Nephron progenitor cell (in vitro differentiated cells): Measurements from ENCODE around the gene METAP1D.
A peak's percentile ranks its signal among the peaks of the same experiment; 100 is the strongest.

Source experiments
- DNase-seq: peaks from one replicate; pipeline ENCODE4 v3.0.0; 2021
- H3K27ac Mint-ChIP-seq: 2 replicates; pipeline ENCODE4 v1.8.0; 2021; ENCODE audit warnings: mild to moderate bottlenecking, moderate library complexity, mixed read lengths
- H3K27me3 Mint-ChIP-seq: 2 replicates; pipeline ENCODE4 v1.8.0; 2021; ENCODE audit warnings: mild to moderate bottlenecking, low read depth, mixed read lengths; ENCODE audit not compliant: poor library complexity
- H3K36me3 Mint-ChIP-seq: 2 replicates; pipeline ENCODE4 v1.8.0; 2021; ENCODE audit warnings: low read depth, mixed read lengths
- H3K4me1 Mint-ChIP-seq: 2 replicates; pipeline ENCODE4 v1.8.0; 2021; ENCODE audit warnings: mixed read lengths
- H3K4me3 Mint-ChIP-seq: 2 replicates; pipeline ENCODE4 v1.8.0; 2021; ENCODE audit warnings: mild to moderate bottlenecking, moderate library complexity, mixed read lengths
- H3K9me3 Mint-ChIP-seq: 2 replicates; pipeline ENCODE4 v1.8.0; 2021; ENCODE audit warnings: mild to moderate bottlenecking, moderate library complexity, mixed read lengths
- TF ChIP-seq, protein P1 (sequence below): fragments of 200-600 bp; sonication (generic); IDR thresholded peaks from 2 replicates; pipeline ENCODE4 v1.5.0; 2021; ENCODE audit warnings: antibody characterized with exemption

The METAP1D gene

DNA sequence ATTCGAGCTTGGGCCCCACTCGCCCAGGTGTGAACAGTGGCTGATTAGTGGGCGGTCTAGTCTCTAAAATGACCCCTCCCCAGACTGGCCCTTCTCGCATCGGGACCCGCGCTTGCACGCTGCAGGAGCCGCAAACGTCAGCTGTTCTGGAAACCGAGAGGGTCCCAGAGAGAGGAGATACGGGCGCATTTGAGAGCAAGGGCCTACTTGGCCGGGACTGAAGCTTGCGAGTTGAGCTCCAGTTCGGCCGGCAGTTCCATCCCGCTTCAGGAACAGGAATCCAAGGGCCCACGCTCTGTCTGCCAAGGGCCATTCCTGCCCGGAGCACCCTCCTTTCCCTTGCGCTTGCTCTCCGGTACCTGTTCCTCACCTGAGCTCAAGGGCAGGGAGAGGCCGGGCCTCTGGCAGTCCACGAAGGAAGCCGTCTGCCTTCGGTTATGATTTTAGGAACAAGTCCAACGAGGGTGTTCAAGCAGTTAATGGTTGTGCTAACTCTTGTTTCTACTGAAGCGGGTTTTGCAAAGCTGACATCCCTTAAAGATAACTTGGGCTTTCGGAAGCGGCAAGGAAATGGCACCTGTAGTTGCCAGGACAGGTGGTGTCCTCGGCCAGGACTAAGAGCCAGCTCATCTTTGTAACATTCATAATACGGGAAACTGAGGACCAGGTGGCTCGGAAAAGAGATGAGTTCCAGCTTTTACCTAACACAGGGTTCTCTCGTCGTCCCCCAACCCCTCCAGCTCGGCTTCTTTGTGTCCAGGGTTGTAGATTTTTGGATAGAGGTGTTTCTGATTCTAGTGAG is 81.7 kb downstream of the METAP1D start:
- H3K4me1 Mint-ChIP-seq = peaks cover 27% of the 10 kb centered on the region
- H3K27me3 Mint-ChIP-seq = peaks cover 100% of the 10 kb centered on the region
- H3K27ac Mint-ChIP-seq = no peak overlapping the region
- TF ChIP-seq, protein P1, sequence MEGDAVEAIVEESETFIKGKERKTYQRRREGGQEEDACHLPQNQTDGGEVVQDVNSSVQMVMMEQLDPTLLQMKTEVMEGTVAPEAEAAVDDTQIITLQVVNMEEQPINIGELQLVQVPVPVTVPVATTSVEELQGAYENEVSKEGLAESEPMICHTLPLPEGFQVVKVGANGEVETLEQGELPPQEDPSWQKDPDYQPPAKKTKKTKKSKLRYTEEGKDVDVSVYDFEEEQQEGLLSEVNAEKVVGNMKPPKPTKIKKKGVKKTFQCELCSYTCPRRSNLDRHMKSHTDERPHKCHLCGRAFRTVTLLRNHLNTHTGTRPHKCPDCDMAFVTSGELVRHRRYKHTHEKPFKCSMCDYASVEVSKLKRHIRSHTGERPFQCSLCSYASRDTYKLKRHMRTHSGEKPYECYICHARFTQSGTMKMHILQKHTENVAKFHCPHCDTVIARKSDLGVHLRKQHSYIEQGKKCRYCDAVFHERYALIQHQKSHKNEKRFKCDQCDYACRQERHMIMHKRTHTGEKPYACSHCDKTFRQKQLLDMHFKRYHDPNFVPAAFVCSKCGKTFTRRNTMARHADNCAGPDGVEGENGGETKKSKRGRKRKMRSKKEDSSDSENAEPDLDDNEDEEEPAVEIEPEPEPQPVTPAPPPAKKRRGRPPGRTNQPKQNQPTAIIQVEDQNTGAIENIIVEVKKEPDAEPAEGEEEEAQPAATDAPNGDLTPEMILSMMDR = no peak
- no peak overlapping the region for H3K4me3 Mint-ChIP-seq
- no peaks in the 10 kb centered on the region for H3K36me3 Mint-ChIP-seq
- no peaks in the 10 kb centered on the region for H3K9me3 Mint-ChIP-seq
- DNase-seq = peak; percentile 41

GRCh38 chr2:172082105-172082943 is 82.6 kb downstream of the METAP1D start:
- TF ChIP-seq, protein P1 = no peak
- peaks cover 100% of the 10 kb centered on the region for H3K27me3 Mint-ChIP-seq
- H3K36me3 Mint-ChIP-seq = no peaks in the 10 kb centered on the region
- H3K4me1 Mint-ChIP-seq = peaks cover 36% of the 10 kb centered on the region
- H3K27ac Mint-ChIP-seq = no peak overlapping the region
- H3K4me3 Mint-ChIP-seq = no peak overlapping the region
- no peak for DNase-seq
- no peaks in the 10 kb centered on the region for H3K9me3 Mint-ChIP-seq

DNA sequence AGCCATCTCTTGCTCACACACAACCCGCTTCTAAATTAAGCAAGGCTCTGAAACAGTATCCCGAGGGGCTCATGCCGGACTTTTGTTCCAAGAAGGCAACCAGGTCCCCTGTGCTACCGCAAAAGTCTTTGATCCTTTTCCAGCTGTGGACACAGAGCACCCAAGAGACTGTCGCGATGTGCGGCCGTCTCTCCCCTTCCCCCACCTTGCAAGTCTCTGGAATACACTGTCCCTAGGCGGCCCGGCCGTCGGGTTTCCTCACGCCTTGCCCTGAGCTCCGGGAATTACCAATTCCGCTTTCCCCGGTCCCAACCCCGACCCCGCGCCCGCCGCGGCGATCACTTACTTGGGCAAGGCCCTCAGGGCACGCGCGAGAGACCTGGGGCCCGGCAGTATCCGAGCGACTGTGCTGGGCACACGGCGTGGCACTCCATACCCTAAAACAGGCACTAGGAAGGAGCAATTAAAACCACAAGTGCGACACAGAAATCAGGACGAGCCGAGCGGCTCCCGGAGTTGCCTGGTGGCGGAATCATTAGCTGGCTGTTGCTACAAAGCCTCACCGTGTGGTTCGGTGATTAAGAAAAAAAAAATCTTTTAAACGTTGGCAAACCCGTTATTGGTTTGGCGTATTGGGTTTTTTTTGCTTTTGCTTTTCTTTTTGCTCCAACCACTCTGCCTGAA is 83.3 kb downstream of the METAP1D start:
- H3K4me3 Mint-ChIP-seq = no peak overlapping the region
- H3K27me3 Mint-ChIP-seq = peaks cover 100% of the 10 kb centered on the region
- no peaks in the 10 kb centered on the region for H3K36me3 Mint-ChIP-seq
- peak; percentile 40 for DNase-seq
- H3K4me1 Mint-ChIP-seq = peaks cover 42% of the 10 kb centered on the region
- H3K27ac Mint-ChIP-seq = no peak overlapping the region
- TF ChIP-seq, protein P1 = no peak
- no peaks in the 10 kb centered on the region for H3K9me3 Mint-ChIP-seq

DNA sequence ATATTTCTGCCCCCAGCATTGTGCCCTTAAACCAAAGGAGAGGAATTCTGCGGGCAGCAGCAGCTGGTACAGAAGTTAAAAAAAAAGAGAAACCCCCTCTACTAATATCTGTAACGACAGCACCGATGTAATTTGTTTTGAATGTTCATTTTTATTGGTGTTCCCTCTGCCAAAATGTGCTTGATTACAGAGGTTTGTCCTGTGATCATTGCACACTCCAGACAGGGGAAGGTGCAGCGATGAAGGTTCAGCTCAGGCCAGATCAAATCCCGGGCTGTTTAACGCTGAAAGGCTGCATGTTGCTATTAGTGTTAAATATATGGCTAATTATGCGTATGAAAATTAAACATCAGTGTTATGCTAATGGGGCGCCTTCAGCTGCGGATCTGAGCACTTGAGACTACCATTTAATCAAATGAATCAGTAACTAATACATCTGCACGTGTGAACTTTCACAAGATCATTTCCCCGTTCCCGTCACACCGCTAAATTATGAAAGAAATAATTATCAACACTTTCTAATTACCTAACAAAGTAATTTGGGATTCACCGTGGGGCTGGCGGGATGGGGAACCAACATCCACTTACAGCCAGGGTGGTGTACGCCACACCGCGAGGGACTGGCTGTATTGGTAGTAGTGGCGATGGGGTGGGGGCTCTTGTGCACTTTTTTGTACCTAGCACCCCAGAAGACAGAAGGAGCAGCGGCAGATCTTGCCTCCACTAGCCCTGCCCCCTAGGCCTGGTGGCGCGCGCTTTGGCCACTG is 84.1 kb downstream of the METAP1D start:
- Mint-ChIP-seq H3K36me3 (no peaks in the 10 kb centered on the region), H3K9me3 (no peaks in the 10 kb centered on the region), H3K4me3 (peak overlapping the region; percentile 82), H3K4me1 (peaks cover 49% of the 10 kb centered on the region), H3K27me3 (peaks cover 100% of the 10 kb centered on the region), H3K27ac (no peak overlapping the region)
- TF ChIP-seq, protein P1 = no peak
- DNase-seq = no peak

- no peak for DNase-seq
- no peaks in the 10 kb centered on the region for H3K9me3 Mint-ChIP-seq
- TF ChIP-seq, protein P1 = no peak
- peaks cover 100% of the 10 kb centered on the region for H3K27me3 Mint-ChIP-seq
- H3K4me3 Mint-ChIP-seq = peak overlapping the region; percentile 82
- H3K27ac Mint-ChIP-seq = no peak overlapping the region
- H3K4me1 Mint-ChIP-seq = peaks cover 51% of the 10 kb centered on the region
- no peaks in the 10 kb centered on the region for H3K36me3 Mint-ChIP-seq
Observed at GRCh38 chr2:172084395-172084644, 84.6 kb downstream of the METAP1D start.
